Measurements from ENCODE around the gene TIMM17B. TPM values are rescaled to one million over a fixed set of nuclear protein-coding genes. Genes with fewer than 3 reads are reported as not detected.

The TIMM17B gene
- total RNA-seq, 4 donors from 2014 or later, result 13.7 to 34.1 (median 29.4) TPM

GRCh38 chrX:48848847-48849246, 48.7 kb downstream of the TIMM17B start:
- ATAC-seq (ENCODE audit: low FRiP score), result no peak
- TF ChIP-seq CTCF (IDR thresholded peaks at IDR 0.05), result no peak

More at GRCh38 chrX:48848847-48849246, 48.7 kb downstream of the TIMM17B start:
- DNase-seq (ENCODE audit: low spot score), result no peak

Other genes with a start within 250 kb of the TIMM17B start
- gene WAS, start 214.0 kb downstream of the TIMM17B start, total RNA-seq, result 10 to 100 TPM in 3 of 4 donors, 1 to 10 TPM in 1; 9.0 to 26.0 (median 21.0) TPM
- 1 to 10 TPM; 4.2 to 8.1 (median 5.5) TPM for gene SUV39H1, start 201.0 kb downstream of the TIMM17B start, total RNA-seq
- not detected for gene GLOD5, start 136.0 kb downstream of the TIMM17B start, total RNA-seq
- not detected for gene GATA1, start 111.2 kb downstream of the TIMM17B start, total RNA-seq
- 10 to 100 TPM; 36.5 to 63.2 (median 54.5) TPM for gene HDAC6, start 95.7 kb downstream of the TIMM17B start, total RNA-seq
- gene ERAS, start 71.3 kb downstream of the TIMM17B start, total RNA-seq, result not detected
- 1 to 10 TPM in 2 of 4 donors, under 1 TPM in 1, not detected in 1; 0.93 to 2.3 (median 1.4) TPM for gene PCSK1N, start 62.2 kb downstream of the TIMM17B start, total RNA-seq
- 10 to 100 TPM; 36.6 to 59.7 (median 55.2) TPM for gene PQBP1, start 162 bp upstream of the TIMM17B start, total RNA-seq
- 10 to 100 TPM; 10.2 to 22.0 (median 17.2) TPM for gene SLC35A2, start 13.9 kb upstream of the TIMM17B start, total RNA-seq
- gene PIM2, start 21.3 kb upstream of the TIMM17B start, total RNA-seq, result 10 to 100 TPM in 2 of 4 donors, 1 to 10 TPM in 2; 9.6 to 14.0 (median 11.5) TPM
- 10 to 100 TPM; 32.7 to 43.0 (median 38.3) TPM for gene OTUD5, start 59.8 kb upstream of the TIMM17B start, total RNA-seq
- 10 to 100 TPM in 1 of 4 donors, 1 to 10 TPM in 3; 1.9 to 11.3 (median 3.7) TPM for gene KCND1, start 74.1 kb upstream of the TIMM17B start, total RNA-seq
- gene GRIPAP1, start 104.5 kb upstream of the TIMM17B start, total RNA-seq, result 10 to 100 TPM; 25.1 to 44.5 (median 32.2) TPM
- 100 to 1,000 TPM in 3 of 4 donors, 10 to 100 TPM in 1; 89.8 to 124 (median 116) TPM for gene TFE3, start 145.6 kb upstream of the TIMM17B start, total RNA-seq
- gene CCDC120, start 161.2 kb upstream of the TIMM17B start, total RNA-seq, result 1 to 10 TPM; 1.1 to 3.2 (median 2.5) TPM
- 10 to 100 TPM in 3 of 4 donors, 1 to 10 TPM in 1; 7.8 to 17.3 (median 12.3) TPM for gene PRAF2, start 176.2 kb upstream of the TIMM17B start, total RNA-seq
- 100 to 1,000 TPM in 3 of 4 donors, 10 to 100 TPM in 1; 90.8 to 131 (median 116) TPM for gene WDR45, start 182.1 kb upstream of the TIMM17B start, total RNA-seq
- gene GPKOW, start 226.0 kb upstream of the TIMM17B start, total RNA-seq, result 10 to 100 TPM; 16.0 to 30.9 (median 19.6) TPM

Data from omental fat pad (tissue), 4 donors.